HT1080 (cell line): ENCODE results near the gene COL15A1. TPM values are rescaled to one million over a fixed set of nuclear protein-coding genes. Genes with fewer than 3 reads are reported as not detected.
A peak's percentile ranks its signal among the peaks of the same experiment; 100 is the strongest.
"Not testable (repeated sequence)": the region's sequence is repeated elsewhere in the genome, so short reads cannot be mapped to it uniquely, and the experiment has no call there.

Experiments
- DNase-seq: peaks from one replicate; pipeline ENCODE4 v3.0.0-alpha.2; 2015; ENCODE audit warnings: low read depth
- total RNA-seq: library from RNA; depleted of rRNA; stranded (reverse); fragments of >200 nt; shearing (Covaris generic); gene quantifications from 2 replicates; pipeline ENCODE4 v1.2.3, GENCODE V29; 2014

The COL15A1 gene
- total RNA-seq, 1 experiment from 2014 or later = 0.14 TPM

DNA sequence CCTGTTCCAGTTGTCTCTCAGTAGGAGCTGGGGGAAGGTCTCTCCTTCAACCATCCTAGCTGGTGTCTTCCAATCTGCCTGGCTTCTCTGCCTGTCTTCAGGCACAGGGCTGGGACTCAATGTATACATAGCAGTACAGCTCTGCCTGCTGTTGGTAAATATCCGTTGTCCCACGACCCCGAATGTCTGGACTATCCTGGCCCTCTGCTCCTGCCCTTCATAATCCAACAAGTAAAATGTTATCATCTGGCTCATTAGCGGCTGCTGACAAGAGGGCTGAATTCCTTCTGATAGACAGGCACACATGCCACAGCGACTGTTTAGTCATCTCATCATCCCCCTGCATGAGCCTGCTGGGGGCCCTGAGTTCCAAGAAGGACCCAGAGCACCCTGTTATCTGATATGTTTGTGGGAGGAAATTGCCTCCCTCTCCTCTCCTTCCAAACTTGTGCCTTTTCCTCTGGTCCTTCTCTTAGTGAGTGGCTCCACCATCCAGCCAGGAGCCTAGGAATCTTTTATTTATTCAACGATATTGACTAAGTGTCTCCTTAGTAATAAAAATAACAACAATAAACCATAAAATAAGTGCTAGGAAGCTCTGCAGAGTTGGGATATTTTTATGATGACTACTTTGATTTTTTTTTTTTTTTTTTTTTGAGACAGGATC, 131.7 kb downstream of the COL15A1 start:
- peak; percentile 37 for DNase-seq

DNA sequence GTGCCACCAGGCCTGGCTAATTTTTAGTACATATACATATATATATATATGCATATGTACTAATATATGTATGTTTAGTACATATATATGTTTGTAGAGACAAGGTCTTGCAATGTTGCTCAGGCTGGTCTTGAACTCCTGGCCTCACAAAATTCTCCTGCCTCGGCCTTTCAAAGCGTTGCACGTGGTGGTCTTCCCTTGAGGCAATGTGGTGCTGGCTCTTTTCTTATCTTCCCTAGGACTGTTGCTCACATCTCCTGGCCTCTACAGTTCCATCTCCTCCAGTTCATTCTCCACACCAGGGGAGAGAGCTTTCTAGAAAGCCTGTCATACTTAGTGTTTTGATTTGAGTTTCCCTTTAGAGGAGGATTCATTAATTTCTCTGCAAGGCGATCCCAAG, 132.3 kb downstream of the COL15A1 start:
- DNase-seq = no peak

GRCh38 chr9:99076483-99077171, 132.9 kb downstream of the COL15A1 start:
- DNase-seq = no peak

DNA sequence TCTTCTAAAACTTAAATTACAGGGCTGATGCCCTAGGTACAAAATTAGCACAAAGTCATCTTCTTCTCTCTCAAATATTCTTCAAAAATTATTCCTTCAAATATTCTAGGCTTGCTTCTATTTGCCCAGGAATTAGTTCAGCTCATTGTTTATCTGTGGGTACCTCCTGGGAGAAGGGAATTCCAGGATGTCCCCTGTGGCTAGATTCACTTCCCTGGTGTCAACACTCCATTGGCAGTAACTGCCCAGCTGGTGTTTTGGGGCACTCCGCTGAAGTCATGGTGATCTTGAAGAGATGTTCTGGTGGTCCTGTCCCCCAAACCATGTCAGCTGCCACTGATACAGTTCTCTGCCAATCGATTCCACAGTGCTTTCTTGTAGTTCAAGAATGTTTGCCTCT, 135.0 kb downstream of the COL15A1 start:
- no peak for DNase-seq

DNA sequence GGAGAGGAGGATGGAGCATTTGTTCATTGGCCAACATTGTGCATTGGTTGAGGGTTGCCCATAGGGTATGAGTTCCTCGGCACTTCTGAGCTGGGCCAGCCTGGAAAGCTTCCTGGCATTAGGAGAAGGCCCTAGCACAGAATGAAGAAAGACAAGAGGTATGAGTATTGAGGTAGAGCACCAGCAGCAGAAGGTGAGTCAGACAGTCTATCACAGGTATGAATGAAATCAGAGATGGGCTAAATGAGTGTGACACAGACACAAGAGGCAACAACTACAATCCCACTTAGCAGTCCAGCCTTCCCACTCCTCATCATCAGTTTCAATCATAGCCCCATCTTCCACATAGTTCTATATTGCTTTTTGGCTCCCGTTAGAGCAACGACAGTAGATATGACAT, 135.8 kb downstream of the COL15A1 start:
- DNase-seq = no peak

DNA sequence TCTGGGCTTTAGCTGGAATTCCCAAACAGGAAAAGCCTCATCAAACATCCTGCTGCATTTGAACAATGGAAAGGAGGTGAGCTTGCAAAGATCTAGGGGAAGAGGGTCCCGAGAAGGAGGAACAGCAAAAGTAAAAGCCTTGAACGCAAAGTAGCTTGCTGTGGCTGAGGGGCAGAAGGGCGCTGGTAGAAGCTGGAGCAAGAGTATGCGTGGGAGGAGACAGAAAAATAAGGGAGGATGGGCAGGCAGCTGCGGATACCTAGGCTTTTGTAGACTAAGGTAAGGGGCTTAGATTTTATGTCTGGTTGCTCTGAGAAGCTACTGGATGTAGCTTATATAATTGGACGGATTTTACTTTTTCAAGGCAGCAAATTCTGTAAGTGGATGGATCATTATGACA, 139.3 kb downstream of the COL15A1 start:
- DNase-seq = no peak

DNA sequence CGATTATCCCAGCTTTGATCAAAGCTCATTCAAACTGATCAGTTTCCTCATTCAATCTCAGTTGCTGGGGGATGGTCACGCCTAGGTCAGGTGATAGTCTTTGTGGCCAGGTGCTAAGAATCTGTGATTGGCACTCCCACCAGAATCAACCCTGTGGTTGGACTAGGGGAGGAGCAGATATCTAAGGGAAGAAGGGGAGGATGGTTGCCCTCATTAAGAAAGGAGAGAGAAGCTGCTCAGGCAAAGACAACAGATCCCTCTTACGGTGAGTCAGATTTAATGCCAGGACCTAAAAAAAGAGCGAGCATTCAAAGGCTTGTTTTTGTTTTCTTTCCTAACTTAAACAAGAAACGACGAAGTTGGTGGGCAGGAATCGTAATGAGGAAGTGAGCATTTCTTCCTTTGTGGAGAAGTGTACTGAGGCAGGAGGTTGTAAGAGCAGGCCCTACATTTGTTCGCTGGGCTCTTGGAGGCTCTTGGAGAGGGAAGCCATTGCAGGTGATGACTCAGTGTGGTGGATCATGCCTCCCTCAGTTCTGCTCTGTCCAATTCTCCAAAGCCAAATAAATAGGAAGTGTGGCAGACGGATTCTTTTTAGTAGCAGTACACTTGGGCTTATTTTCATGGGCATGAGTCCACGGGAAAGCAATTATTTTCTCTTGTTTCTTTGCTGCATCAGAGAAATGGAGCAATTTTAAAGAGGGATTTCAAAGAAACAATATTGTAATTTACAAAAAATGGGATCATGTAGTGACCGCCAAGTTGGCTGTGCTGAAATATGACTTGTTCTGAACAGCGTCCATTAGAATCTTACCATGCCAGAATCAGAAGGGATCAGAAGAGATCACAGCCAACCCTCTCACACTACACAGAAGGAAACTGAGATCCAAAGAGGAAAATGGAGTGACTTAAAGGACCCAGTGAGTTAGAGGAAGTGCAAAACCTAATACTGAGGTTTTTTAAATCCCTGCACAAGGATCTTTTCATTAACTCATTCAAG, 142.5 kb downstream of the COL15A1 start:
- DNase-seq = peak; percentile 79

DNA sequence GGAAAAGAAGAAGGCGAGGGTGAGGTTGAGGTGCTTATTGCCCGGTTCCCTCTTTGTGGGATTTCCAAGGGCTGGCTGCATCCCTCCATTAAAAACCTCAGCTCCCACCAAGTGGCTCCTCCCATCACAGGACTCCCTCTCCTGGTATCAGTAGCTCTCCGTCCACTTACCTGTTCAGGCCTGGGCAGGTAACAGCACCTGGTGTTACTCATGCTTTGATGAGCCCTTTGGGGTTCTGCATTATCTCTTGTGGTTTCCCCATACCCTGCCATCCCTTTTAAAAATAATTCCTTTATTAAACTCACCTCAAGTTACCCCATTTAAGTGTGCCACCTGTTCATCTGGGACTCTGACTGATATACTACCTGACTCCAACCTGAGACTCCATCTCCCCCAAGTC, 143.8 kb downstream of the COL15A1 start:
- DNase-seq = no peak

DNA sequence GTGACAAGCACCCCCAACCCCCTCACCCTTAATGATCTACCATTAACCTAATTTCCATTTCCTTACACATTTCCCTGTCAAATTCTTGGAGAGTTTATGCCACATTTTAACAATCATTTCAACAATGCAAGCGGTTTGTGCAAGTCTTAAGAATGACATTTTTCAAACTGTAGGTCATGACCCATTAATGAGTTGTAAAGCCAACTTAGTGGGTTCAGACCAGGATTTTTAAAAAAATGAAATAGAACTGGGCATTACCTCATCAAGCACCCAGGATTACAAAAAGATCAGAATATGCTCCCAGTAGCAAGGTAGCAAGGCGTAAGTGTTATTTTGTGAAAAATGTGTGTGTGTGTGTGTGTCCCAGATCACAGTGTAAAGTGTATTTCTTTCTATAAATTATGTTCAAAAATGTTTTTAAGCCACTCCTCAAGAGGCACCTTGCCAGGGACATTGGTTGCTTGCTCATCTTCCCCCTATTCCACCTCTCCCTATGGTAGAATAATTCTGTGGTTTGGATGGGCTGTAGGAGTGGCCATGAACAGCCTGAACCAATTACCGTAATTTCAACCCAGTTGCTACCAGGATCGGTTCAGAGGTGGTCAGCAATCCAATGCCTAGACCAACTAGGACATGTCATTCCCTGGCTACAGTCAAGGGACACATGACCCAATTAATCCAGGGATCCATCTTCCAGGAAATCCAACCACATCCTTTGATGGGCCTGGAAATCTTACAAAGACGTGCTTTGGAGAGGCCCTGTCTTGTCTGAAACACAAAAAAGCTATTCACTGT, 146.8 kb downstream of the COL15A1 start:
- DNase-seq = no peak

DNA sequence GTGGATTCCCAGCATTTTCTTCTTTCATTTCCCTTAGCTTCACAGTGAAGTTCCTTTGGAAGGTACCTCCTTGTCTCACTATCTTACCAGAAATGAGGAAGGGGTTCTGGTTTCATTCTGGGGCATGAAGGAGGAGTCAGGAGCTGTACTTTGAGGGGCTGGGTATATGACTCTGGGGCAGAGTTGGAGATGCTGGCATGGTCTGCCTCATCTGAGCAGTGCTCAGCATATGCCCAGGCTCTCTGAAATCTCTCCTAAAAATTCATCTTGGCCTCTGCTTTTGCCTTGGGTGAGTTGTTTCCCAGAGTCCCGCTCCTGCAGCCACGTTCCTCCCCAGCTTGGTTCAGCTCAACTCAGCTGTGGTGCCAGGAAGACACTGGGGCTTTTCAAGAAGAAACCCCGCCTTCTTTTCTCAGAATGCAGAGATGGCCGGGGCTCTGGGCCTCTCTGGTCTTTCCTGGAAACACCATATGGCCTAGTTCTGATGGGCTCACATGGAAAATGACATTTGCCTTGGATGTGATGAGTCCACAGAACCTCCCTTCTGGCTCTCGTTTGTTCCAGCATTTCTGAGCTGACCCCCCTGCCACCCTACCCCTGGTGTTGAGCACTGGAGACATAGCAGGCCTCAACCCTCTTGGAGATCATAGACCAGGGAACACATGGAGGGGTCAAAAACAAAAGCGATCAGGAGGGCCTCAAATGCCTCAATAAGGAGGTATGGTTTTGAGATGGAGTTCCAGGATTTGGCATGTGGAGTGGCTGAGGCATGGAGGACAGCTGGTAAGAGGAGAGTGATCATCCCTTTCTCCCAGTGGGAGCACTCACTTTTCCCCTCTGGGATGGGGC, 149.2 kb downstream of the COL15A1 start:
- no peak for DNase-seq

DNA sequence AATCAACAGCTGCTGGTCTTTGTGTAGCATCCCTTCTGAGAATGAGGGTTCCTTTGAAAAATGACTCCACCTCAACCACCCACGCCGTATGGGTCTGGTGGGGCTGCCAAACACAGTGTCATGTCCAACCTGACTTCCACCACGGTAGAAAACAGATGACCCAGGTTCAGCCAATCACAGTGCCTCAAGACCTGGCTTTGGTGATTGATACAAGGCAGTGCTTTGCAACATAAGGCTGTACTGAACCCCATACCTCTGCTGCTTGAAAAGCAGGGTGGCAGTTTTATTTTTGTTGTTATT, 149.7 kb downstream of the COL15A1 start:
- DNase-seq = no peak

GRCh38 chr9:99095565-99095964, 151.9 kb downstream of the COL15A1 start:
- no peak for DNase-seq

DNA sequence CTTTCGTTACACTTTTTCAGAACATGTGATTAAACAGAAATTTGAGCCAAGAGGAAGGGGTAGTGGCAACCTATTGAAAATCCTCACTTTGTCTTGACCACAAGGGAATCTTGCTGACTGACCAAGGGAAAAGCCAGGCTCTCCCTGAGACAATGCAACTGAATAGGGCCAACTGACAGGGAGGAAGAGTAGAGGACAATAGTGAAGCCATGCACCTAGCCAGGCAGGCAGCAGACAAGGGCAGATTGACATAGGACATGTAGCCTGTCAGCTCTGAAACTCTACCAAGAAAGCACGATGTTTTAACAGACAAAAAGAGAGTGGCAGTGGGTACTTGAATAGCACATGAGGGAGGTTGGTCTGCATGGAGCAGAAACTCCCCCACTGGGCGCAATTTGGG, 152.7 kb downstream of the COL15A1 start:
- DNase-seq = no peak

- DNase-seq = not testable (repeated sequence)
Observed at GRCh38 chr9:99099806-99100585, 156.3 kb downstream of the COL15A1 start.

DNA sequence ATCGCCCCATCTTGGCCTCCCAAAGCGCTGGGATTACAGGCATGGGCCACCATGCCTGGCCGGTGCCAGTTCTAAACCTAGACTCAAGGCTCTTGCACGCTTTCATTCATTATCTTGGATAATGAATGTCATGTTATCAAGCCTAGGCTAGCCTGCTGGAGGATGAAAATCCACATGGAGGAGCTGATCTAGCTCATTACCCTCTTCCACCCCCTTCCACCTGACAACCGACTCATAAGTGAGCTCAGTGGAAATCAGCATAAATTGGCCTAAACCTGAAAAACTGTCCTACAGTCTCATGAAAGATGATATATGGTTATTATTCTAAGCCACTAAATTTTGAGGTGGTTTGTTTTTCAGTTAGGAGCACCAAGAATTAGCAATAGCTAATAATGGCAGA, 157.6 kb downstream of the COL15A1 start:
- DNase-seq = no peak

- DNase-seq = no peak
Observed at GRCh38 chr9:99101812-99102211, 158.1 kb downstream of the COL15A1 start.

DNA sequence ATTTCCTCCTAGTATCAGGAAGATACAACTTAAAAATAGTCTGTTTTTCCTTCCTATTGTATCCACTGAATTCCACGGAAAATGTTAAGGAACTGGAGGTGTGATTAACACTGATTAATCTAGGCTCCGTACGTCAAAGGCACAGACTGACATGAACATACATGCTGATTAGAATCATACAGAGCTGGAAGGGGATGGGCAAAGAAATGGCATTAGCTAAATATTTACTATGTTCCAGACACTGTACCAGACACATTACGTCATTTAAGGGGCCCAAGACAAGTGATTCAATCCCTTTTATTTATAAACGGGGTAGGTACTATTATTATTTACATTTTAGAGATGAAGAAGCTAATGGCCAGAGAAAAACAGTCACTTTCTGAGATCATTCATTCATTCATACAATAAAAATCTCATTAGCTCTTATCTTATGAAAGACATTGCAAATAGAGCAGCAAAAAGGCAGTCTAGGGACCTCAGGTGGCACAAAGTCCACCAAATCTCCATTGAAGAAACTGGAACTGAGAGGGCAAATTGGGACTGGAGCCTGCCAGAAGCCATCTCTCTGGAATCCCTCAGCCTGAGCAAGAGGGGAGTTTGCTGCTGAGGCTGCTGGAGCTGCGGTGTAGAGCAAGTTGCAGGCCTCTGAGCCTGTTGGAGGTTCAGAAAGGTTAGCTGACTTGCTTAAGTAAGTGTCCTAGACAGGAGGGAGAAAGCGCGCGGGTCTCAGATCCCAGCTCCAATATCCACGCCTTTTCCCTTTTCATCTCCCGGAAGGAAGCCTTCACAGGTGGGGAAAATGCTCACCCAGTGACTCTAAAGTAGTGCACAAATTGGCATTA, 159.6 kb downstream of the COL15A1 start:
- DNase-seq = no peak

- DNase-seq = no peak
Observed at GRCh38 chr9:99103901-99104458, 160.3 kb downstream of the COL15A1 start.
